Measurements from ENCODE around the gene TM9SF2. TPM values are rescaled to one million over a fixed set of nuclear protein-coding genes. Genes with fewer than 3 reads are reported as not detected.
A peak's percentile ranks its signal among the peaks of the same experiment; 100 is the strongest.
"Not testable (repeated sequence)": the region's sequence is repeated elsewhere in the genome, so short reads cannot be mapped to it uniquely, and the experiment has no call there.

TM9SF2 gene
- total RNA-seq, 2 experiments from 2014 or later = 48.0 to 48.1 TPM

DNA sequence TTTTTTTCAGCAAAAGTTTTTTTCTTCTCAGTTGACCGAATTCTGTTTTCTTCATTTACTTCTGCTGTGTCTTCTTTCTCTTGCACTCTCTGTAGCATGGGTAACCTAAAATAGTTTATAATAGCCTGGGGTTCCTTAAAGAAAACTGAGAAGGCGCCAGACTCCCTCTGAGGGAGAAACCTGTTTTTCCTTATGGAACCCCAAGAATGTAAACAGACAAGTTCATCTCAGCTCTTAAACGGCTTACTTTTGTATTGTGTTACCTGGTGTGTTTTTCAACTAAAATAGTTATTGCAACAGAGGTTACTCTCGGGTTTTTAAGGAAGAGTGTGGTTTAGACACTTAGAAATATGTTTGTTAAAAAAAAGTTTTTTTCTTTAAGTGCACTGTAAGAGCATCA is 23.8 kb upstream of the TM9SF2 start:
- Mint-ChIP-seq H3K4me1 (ENCODE audit: low read depth) (no peaks in the 10 kb centered on the region), H3K27me3 (no peaks in the 10 kb centered on the region), H3K9me3 (no peaks in the 10 kb centered on the region), H3K36me3 (ENCODE audit: low read depth) (no peaks in the 10 kb centered on the region), H3K27ac (no peak overlapping the region), H3K4me3 (no peak overlapping the region)
- ATAC-seq = no peak
- TF ChIP-seq, protein P1, sequence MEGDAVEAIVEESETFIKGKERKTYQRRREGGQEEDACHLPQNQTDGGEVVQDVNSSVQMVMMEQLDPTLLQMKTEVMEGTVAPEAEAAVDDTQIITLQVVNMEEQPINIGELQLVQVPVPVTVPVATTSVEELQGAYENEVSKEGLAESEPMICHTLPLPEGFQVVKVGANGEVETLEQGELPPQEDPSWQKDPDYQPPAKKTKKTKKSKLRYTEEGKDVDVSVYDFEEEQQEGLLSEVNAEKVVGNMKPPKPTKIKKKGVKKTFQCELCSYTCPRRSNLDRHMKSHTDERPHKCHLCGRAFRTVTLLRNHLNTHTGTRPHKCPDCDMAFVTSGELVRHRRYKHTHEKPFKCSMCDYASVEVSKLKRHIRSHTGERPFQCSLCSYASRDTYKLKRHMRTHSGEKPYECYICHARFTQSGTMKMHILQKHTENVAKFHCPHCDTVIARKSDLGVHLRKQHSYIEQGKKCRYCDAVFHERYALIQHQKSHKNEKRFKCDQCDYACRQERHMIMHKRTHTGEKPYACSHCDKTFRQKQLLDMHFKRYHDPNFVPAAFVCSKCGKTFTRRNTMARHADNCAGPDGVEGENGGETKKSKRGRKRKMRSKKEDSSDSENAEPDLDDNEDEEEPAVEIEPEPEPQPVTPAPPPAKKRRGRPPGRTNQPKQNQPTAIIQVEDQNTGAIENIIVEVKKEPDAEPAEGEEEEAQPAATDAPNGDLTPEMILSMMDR (IDR thresholded peaks at IDR 0.05) = no peak
- no peak for DNase-seq
- ChIA-PET POLR2A (no interaction called here), CTCF (interaction anchor here (1.6 to 1.7 kb wide), 2 partner anchors 10 to 12 kb away, joined by 4 read pairs; no protein-coding TSS in a partner anchor)
- intact Hi-C loops (cut with micrococcal nuclease) = no loop called here

DNA sequence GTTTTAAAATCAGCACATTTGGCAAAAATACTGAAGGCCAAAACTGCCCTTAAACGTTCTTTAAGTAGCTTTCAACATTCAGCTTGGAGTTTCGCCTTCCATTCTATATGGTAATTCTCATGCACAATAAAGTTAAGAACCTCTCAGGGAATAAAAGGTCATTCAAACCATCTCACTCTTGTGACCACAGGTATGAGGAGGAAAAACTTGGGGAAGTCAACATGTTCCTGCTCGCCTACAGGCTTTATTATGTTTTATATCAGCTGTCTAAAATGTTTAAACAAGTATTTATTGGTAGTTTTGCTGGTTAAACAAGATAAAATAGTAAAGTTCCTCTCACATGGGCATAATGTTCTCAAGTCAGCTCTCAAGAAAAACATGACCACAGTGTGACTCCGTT is 19.9 kb upstream of the TM9SF2 start:
- intact Hi-C loops (cut with micrococcal nuclease) = no loop called here
- Mint-ChIP-seq H3K4me3 (no peak overlapping the region), H3K36me3 (ENCODE audit: low read depth) (peaks cover under 1% of the 10 kb centered on the region), H3K4me1 (ENCODE audit: low read depth) (peaks cover 8% of the 10 kb centered on the region), H3K9me3 (peaks cover 2% of the 10 kb centered on the region), H3K27ac (no peak overlapping the region), H3K27me3 (no peaks in the 10 kb centered on the region)
- DNase-seq (no peak), ATAC-seq (no peak)
- ChIA-PET CTCF (interaction anchor here (1.1 kb wide), 1 partner anchor 38 kb away, joined by 3 read pairs; no protein-coding TSS in a partner anchor), POLR2A (no interaction called here)
- TF ChIP-seq, protein P1 (IDR thresholded peaks at IDR 0.05) = no peak

DNA sequence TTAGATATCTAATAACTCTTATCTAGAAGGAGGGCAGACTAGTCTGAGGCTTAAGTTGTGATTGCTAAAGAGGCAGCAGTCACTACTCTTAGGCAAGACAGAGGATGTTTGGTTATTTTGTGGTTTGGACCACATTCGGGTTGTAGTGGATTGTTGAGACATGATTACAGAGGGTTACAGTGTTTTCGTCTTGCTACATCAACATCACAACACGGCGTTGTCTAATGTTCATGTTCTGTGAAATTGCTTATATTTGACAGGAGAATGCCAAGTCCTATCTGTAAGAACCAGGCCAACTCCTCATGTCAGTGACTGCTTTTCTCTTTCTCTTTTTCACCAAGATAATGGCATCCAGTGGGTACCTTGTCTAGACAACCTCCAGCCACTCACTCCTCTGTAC is 16.8 kb upstream of the TM9SF2 start:
- H3K9me3 Mint-ChIP-seq = peaks cover 6% of the 10 kb centered on the region
- intact Hi-C loops (cut with micrococcal nuclease) = no loop called here
- peak overlapping the region; percentile 8 for H3K27ac Mint-ChIP-seq
- CTCF ChIA-PET = interaction anchor here (1.0 to 1.2 kb wide), 3 partner anchors 19 to 215 kb away, joined by 3 to 5 read pairs (median 4); no protein-coding TSS in a partner anchor
- H3K4me3 Mint-ChIP-seq = no peak overlapping the region
- POLR2A ChIA-PET = interaction anchor here (1.1 kb wide), 1 partner anchor 29 kb away, joined by 3 read pairs; no protein-coding TSS in a partner anchor
- DNase-seq (no peak), ATAC-seq (peak; percentile 61)
- TF ChIP-seq, protein P1 (IDR thresholded peaks at IDR 0.05) = no peak
- peaks cover 13% of the 10 kb centered on the region for H3K4me1 Mint-ChIP-seq (ENCODE audit: low read depth)
- H3K27me3 Mint-ChIP-seq = no peaks in the 10 kb centered on the region
- H3K36me3 Mint-ChIP-seq (ENCODE audit: low read depth) = peaks cover 7% of the 10 kb centered on the region

DNA sequence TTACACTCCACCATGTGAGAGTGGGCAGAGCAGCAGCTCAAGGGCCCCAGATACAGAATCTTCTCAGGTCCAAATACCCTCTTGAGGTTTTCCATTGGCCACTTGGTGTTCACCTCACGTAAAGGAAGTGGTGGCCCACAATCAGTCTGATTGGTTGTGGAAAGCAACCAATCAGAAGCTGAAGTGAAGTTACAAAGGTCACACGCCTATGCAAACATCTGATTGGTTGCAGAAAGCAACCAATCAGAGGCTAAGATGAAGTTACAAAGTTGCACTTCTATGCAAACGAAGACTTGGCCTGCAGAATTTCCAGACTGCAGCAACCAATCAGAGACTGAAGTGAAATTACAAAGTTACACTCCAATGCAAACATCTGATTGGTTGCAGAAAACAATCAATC is 14.3 kb upstream of the TM9SF2 start:
- Mint-ChIP-seq H3K36me3 (ENCODE audit: low read depth) (peaks cover 9% of the 10 kb centered on the region), H3K27me3 (no peaks in the 10 kb centered on the region), H3K9me3 (peaks cover 6% of the 10 kb centered on the region), H3K4me1 (ENCODE audit: low read depth) (peaks cover 13% of the 10 kb centered on the region), H3K27ac (no peak overlapping the region), H3K4me3 (no peak overlapping the region)
- DNase-seq (peak; percentile 25), ATAC-seq (no peak)
- intact Hi-C loops (cut with micrococcal nuclease) = no loop called here
- ChIA-PET POLR2A (no interaction called here), CTCF (interaction anchor here (0.9 to 1.2 kb wide), 2 partner anchors 38 to 50 kb away, joined by 3 read pairs; no protein-coding TSS in a partner anchor)
- TF ChIP-seq, protein P1 (IDR thresholded peaks at IDR 0.05) = no peak

DNA sequence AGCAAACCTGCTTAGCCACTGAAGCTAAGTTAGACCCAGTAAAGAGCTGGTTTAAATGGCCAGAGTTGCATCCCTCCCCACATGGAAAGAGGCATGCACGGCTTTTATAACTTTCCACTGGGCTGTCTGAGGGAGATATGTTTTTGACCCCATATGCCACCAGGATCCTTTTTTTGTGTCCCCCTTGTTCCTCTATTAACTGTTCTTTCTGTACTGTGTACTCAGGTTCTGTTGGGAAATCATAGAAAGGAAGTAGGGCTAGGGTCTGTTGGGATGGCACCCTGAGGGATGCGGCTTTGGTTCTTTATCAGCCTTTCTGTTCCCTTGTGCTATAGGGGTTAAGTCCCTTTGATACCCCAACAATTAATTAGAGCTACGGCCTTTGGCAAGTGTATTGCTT is 12.2 kb upstream of the TM9SF2 start:
- Mint-ChIP-seq H3K4me1 (ENCODE audit: low read depth) (peaks cover 12% of the 10 kb centered on the region), H3K36me3 (ENCODE audit: low read depth) (peaks cover 9% of the 10 kb centered on the region)

DNA sequence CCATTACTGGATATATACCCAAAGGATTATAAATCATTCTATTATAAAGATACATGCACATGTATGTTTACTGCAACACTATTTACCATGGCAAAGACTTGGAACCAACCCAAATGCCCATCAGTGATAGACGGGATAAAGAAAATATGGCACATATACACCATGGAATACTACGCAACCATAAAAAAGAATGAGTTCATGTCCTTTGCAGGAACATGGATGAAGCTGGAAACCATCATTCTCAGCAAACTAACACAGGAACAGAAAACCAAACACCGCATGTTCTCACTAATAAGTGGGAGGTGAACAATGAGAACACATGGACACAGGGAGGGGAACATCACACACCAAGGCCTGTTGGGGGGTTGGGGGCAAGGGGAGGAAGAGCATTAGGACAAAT is 9.5 kb upstream of the TM9SF2 start:
- POLR2A ChIA-PET; H3K4me3 Mint-ChIP-seq; intact Hi-C loops (cut with micrococcal nuclease); H3K36me3 Mint-ChIP-seq (ENCODE audit: low read depth); DNase-seq; H3K27ac Mint-ChIP-seq; H3K27me3 Mint-ChIP-seq; CTCF ChIA-PET; H3K9me3 Mint-ChIP-seq; ATAC-seq: not testable (repeated sequence)
- peaks cover 20% of the 10 kb centered on the region for H3K4me1 Mint-ChIP-seq (ENCODE audit: low read depth)

More for the DNA sequence above, 12.2 kb upstream of the TM9SF2 start:
- Mint-ChIP-seq H3K27ac (no peak overlapping the region), H3K27me3 (no peaks in the 10 kb centered on the region), H3K4me3 (no peak overlapping the region), H3K9me3 (peaks cover 6% of the 10 kb centered on the region)
- ChIA-PET POLR2A (no interaction called here), CTCF (interaction anchor here (1.2 to 1.5 kb wide), 4 partner anchors 17 to 412 kb away, joined by 3 to 7 read pairs (median 3); no protein-coding TSS in a partner anchor)
- intact Hi-C loops (cut with micrococcal nuclease) = no loop called here
- TF ChIP-seq, protein P1 (IDR thresholded peaks at IDR 0.05) = no peak
- no peak for DNase-seq
- no peak for ATAC-seq

Measured in activated CD8-positive, alpha-beta T cell treated with anti-CD3 and anti-CD28 coated beads for 36 hours (primary cell).